HL-60 (cell line): ENCODE results near the gene PRKCE.

ENCODE experiments used
- CTCF ChIP-seq: IDR thresholded peaks from one replicate; pipeline ENCODE4 v1.5.1; 2011; ENCODE audit warnings: low read length, control low read depth, inconsistent platforms; ENCODE audit not compliant: insufficient read depth
- POLR2AphosphoS5 ChIP-seq: IDR thresholded peaks from 2 replicates; pipeline ENCODE4 v1.6.1; 2012; ENCODE audit warnings: low read depth
- REST ChIP-seq: IDR thresholded peaks from 2 replicates; pipeline ENCODE4 v1.6.1; 2012; ENCODE audit warnings: low read depth; ENCODE audit not compliant: insufficient replicate concordance
- SPI1 ChIP-seq: IDR thresholded peaks from 2 replicates; pipeline ENCODE4 v1.6.1; 2012; ENCODE audit warnings: low read depth, mild to moderate bottlenecking, borderline replicate concordance

- no peak for TF ChIP-seq CTCF
- TF ChIP-seq POLR2AphosphoS5 = no peak
- TF ChIP-seq REST = no peak
- no peak for TF ChIP-seq SPI1
Measured at GRCh38 chr2:45816272-45816671, 164.8 kb downstream of the PRKCE start.
